Smooth muscle cell (in vitro differentiated cells): Measurements from ENCODE around the gene PCBP3. TPM values are rescaled to one million over a fixed set of nuclear protein-coding genes. Genes with fewer than 3 reads are reported as not detected.

ENCODE experiments used
- DNase-seq: peaks from one replicate; lab custom pipeline; 2025; ENCODE audit not compliant: unreplicated experiment; lab: John Stamatoyannopoulos, UW
- H2AFZ ChIP-seq: fragments of 200-600 bp; sonication (generic); 2 replicates; pipeline ENCODE4 v1.6.0; 2016; ENCODE audit warnings: antibody characterized with exemption, low read depth, mild to moderate bottlenecking
- H3F3A ChIP-seq: fragments of 200-600 bp; sonication (generic); 2 replicates; pipeline ENCODE4 v1.6.0; 2017; ENCODE audit warnings: antibody characterized with exemption, low read depth
- H3K27ac ChIP-seq: fragments of 200-600 bp; sonication (generic); 2 replicates; pipeline ENCODE4 v1.5.1; 2016; ENCODE audit warnings: low read depth, mild to moderate bottlenecking
- H3K27me3 ChIP-seq: fragments of 200-600 bp; sonication (generic); 2 replicates; pipeline ENCODE4 v1.6.1; 2016; ENCODE audit warnings: low read depth, mild to moderate bottlenecking
- H3K36me3 ChIP-seq: fragments of 200-600 bp; sonication (generic); 2 replicates; pipeline ENCODE4 v1.5.1; 2016; ENCODE audit warnings: low read depth
- H3K4me1 ChIP-seq: fragments of 200-600 bp; sonication (generic); 2 replicates; pipeline ENCODE4 v1.5.1; 2016; ENCODE audit warnings: low read depth
- H3K4me2 ChIP-seq: fragments of 200-600 bp; sonication (generic); 2 replicates; pipeline ENCODE4 v1.6.0; 2016; ENCODE audit warnings: mild to moderate bottlenecking
- H3K4me3 ChIP-seq: fragments of 200-600 bp; sonication (generic); 2 replicates; pipeline ENCODE4 v1.5.1; 2016; ENCODE audit warnings: mild to moderate bottlenecking
- H3K79me2 ChIP-seq: fragments of 200-600 bp; sonication (generic); 2 replicates; pipeline ENCODE4 v1.6.0; 2016; ENCODE audit warnings: low read depth, mild to moderate bottlenecking
- H3K9ac ChIP-seq: fragments of 200-600 bp; sonication (generic); 2 replicates; pipeline ENCODE4 v1.6.0; 2016; ENCODE audit warnings: low read depth
- H3K9me3 ChIP-seq: fragments of 200-600 bp; sonication (generic); replicated peaks from 2 replicates; pipeline ENCODE4 v1.5.1; 2016; ENCODE audit warnings: low read depth
- H4K20me1 ChIP-seq: fragments of 200-600 bp; sonication (generic); 2 replicates; pipeline ENCODE4 v1.6.0; 2016; ENCODE audit warnings: low read depth
- CTCF ChIP-seq: fragments of 200-600 bp; sonication (generic); IDR thresholded peaks from 2 replicates; pipeline ENCODE4 v1.5.1; 2017; ENCODE audit warnings: borderline replicate concordance, mild to moderate bottlenecking, antibody characterized with exemption; ENCODE audit not compliant: insufficient read depth, poor library complexity, severe bottlenecking
- WGBS: methylation state at CpG from one replicate; pipeline ENCODE4 v1.1.7; 2016; ENCODE audit warnings: low lambda C conversion rate; 5-methylcytosine and 5-hydroxymethylcytosine counted together
- polyA plus RNA-seq: library from polyadenylated mRNA; unstranded; fragments of >200 nt; fragmentation: Nextera tagmentation; extraction: Ambion mirVana; gene quantifications from 2 replicates; pipeline ENCODE4 v1.2.1, GENCODE V29; 2016
- total RNA-seq: library from RNA; depleted of rRNA; stranded (reverse); fragments of >200 nt; gene quantifications from 2 replicates; pipeline ENCODE4 v1.2.3, GENCODE V29; 2014

The PCBP3 gene
- total and polyA plus RNA-seq, 2 experiments from 2014 or later, result 8.9 to 23.1 TPM

- Histone ChIP-seq H3K9ac (no peak overlapping the region), H3K27ac (peak overlapping the region; percentile 96), H3K27me3 (no peaks in the 10 kb centered on the region), H3K79me2 (peaks cover 3% of the 10 kb centered on the region), H3K4me3 (no peak overlapping the region), H3K4me2 (peak overlapping the region; percentile 90), H3F3A (peaks cover 32% of the 10 kb centered on the region), H3K36me3 (no peaks in the 10 kb centered on the region), H3K9me3 (no peaks in the 10 kb centered on the region), H3K4me1 (peaks cover 34% of the 10 kb centered on the region), H2AFZ (no peak overlapping the region), H4K20me1 (peaks cover 2% of the 10 kb centered on the region)
- DNase-seq, result no peak
- TF ChIP-seq CTCF, result no peak
- WGBS, result 11% methylated on average over 9 of the region's 11 CpGs
Measured at GRCh38 chr21:45976701-45977311, 333.3 kb downstream of the PCBP3 start.

- H3K4me3 ChIP-seq, result no peak overlapping the region
- peaks cover 8% of the 10 kb centered on the region for H4K20me1 ChIP-seq
- TF ChIP-seq CTCF, result no peak
- no peak overlapping the region for H2AFZ ChIP-seq
- no peaks in the 10 kb centered on the region for H3K9me3 ChIP-seq
- DNase-seq, result no peak
- peak overlapping the region; percentile 90 for H3K4me2 ChIP-seq
- peaks cover 9% of the 10 kb centered on the region for H3K79me2 ChIP-seq
- H3K27me3 ChIP-seq, result no peaks in the 10 kb centered on the region
- peak overlapping the region; percentile 57 for H3K27ac ChIP-seq
- H3K4me1 ChIP-seq, result peaks cover 31% of the 10 kb centered on the region
- H3K9ac ChIP-seq, result no peak overlapping the region
- 30% methylated on average over 5 of the region's 5 CpGs for WGBS
- H3K36me3 ChIP-seq, result no peaks in the 10 kb centered on the region
- peaks cover 32% of the 10 kb centered on the region for H3F3A ChIP-seq
Measured at GRCh38 chr21:45977396-45977795, 333.9 kb downstream of the PCBP3 start.

- peaks cover 27% of the 10 kb centered on the region for H3K79me2 ChIP-seq
- H3K27ac ChIP-seq, result peak overlapping the region; percentile 95
- H3K4me1 ChIP-seq, result peaks cover 27% of the 10 kb centered on the region
- peaks cover 32% of the 10 kb centered on the region for H3F3A ChIP-seq
- no peak overlapping the region for H2AFZ ChIP-seq
- H3K4me2 ChIP-seq, result no peak overlapping the region
- WGBS, result 67% methylated on average over 20 of the region's 20 CpGs
- H3K36me3 ChIP-seq, result no peaks in the 10 kb centered on the region
- no peak overlapping the region for H3K9ac ChIP-seq
- no peak for TF ChIP-seq CTCF
- H4K20me1 ChIP-seq, result peaks cover 26% of the 10 kb centered on the region
- no peak for DNase-seq
- H3K4me3 ChIP-seq, result no peak overlapping the region
- H3K9me3 ChIP-seq, result no peaks in the 10 kb centered on the region
- no peaks in the 10 kb centered on the region for H3K27me3 ChIP-seq
Measured at GRCh38 chr21:45979141-45979631, 335.7 kb downstream of the PCBP3 start.

GRCh38 chr21:45979651-45980050 is 336.1 kb downstream of the PCBP3 start:
- WGBS, result 87% methylated on average over 7 of the region's 7 CpGs
- Histone ChIP-seq H3K36me3 (no peaks in the 10 kb centered on the region), H3K27ac (peak overlapping the region; percentile 95), H3K9me3 (no peaks in the 10 kb centered on the region), H3K9ac (no peak overlapping the region), H3K27me3 (no peaks in the 10 kb centered on the region), H3K4me3 (no peak overlapping the region), H4K20me1 (peaks cover 30% of the 10 kb centered on the region), H3K4me1 (peaks cover 27% of the 10 kb centered on the region), H2AFZ (no peak overlapping the region), H3K79me2 (peaks cover 31% of the 10 kb centered on the region), H3F3A (peaks cover 36% of the 10 kb centered on the region), H3K4me2 (no peak overlapping the region)
- no peak for TF ChIP-seq CTCF
- no peak for DNase-seq
